Thyroid gland (tissue), 4 donors: ENCODE results near the gene RBM19. TPM values are rescaled to one million over a fixed set of nuclear protein-coding genes. Genes with fewer than 3 reads are reported as not detected.

ENCODE experiments used
- DNase-seq, 2 donors: peaks; one replicate each; pipeline ENCODE4 v3.0.0-alpha.2; 2019
- H3K27ac ChIP-seq, 3 donors: fragments of 200-600 bp; sonication (generic); 1 replicate in 2 of 3; 2 replicates in 1 of 3; pipeline ENCODE4 v1.5.1; 2016 to 2019; ENCODE audit warnings: mild to moderate bottlenecking in 1 of 3, moderate library complexity in 1 of 3
- H3K27me3 ChIP-seq: fragments of 200-600 bp; sonication (generic); one replicate; pipeline ENCODE4 v1.5.1; 2019
- H3K36me3 ChIP-seq, 2 donors: fragments of 200-600 bp; sonication (generic); one replicate each; pipeline ENCODE4 v1.5.1; 2016 to 2019
- H3K4me1 ChIP-seq, 2 donors: fragments of 200-600 bp; sonication (generic); one replicate each; pipeline ENCODE4 v1.5.1; 2017 to 2019
- H3K4me3 ChIP-seq, 3 donors: fragments of 200-600 bp; sonication (generic); replicated peaks in 1 of 3; 1 replicate in 2 of 3; 2 replicates in 1 of 3; pipeline ENCODE4 v1.5.1; 2016; ENCODE audit warnings: mild to moderate bottlenecking in 1 of 3
- H3K9me3 ChIP-seq: fragments of 200-600 bp; sonication (generic); one replicate; pipeline ENCODE4 v1.5.1; 2017
- POLR2A ChIP-seq, 2 donors: fragments of 450-650 bp; IDR thresholded peaks; one replicate each; pipeline ENCODE4 v1.6.1; 2017; ENCODE audit warnings: antibody characterized with exemption in 2 of 2, mild to moderate bottlenecking in 2 of 2, moderate library complexity in 1 of 2
- WGBS, 2 donors: methylation state at CpG; one replicate each; pipeline ENCODE4 v1.1.5; 2017; 5-methylcytosine and 5-hydroxymethylcytosine counted together
- intact Hi-C: fragments of 100-400 bp; cut with DNase I; formaldehyde crosslinking; loops from one replicate; pipeline ENCODE4 v1.15.1; 2023
- total RNA-seq, 4 donors: library from RNA; depleted of rRNA; stranded (reverse); fragments of >200 nt; gene quantifications; one replicate each; pipeline ENCODE4 v1.2.3, GENCODE V29; 2016
- TF ChIP-seq, protein P1 (sequence below), 6 experiments: fragments of 200-600 bp in 3 of 6; fragments of 450-650 bp in 3 of 6; sonication (generic) in 3 of 6; IDR thresholded peaks; one replicate each; pipeline ENCODE4 v1.5.1; 2016 to 2019; ENCODE audit warnings: antibody characterized with exemption in 6 of 6, mild to moderate bottlenecking in 2 of 6, inconsistent platforms in 1 of 6, moderate library complexity in 1 of 6

The RBM19 gene
- total RNA-seq, 4 donors from 2014 or later: 27.3 to 40.6 (median 36.1) TPM

DNA sequence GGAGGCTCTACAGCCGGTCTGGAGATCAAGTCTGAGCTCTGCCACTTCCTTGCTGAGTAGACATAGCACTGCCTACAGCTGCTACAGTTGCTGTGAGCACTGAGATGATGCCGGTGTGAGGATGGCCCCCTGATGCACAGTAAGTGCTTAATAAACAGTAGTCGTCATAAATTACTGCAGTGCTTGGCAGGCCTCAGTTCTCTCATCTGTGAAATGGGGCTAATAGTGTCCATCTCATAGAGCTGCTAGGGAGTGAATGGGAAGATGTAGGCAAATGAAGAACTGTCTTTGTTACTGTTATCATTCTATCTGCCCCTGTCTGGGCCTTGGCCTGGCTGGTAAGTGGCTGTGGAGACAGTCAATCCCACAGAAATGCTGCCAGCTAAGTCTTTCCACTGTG, 124.3 kb downstream of the RBM19 start:
- intact Hi-C loops: no loop called here
- Histone ChIP-seq H3K4me3 (no peak overlapping the region), H3K36me3 (no peaks in the 10 kb centered on the region), H3K9me3 (no peaks in the 10 kb centered on the region), H3K27ac (no peak overlapping the region), H3K4me1 (no peaks in the 10 kb centered on the region), H3K27me3 (no peaks in the 10 kb centered on the region)
- WGBS, 2 donors: 90 to 96% methylated on average over 3 of the region's 3 CpGs
- TF ChIP-seq, protein P1, sequence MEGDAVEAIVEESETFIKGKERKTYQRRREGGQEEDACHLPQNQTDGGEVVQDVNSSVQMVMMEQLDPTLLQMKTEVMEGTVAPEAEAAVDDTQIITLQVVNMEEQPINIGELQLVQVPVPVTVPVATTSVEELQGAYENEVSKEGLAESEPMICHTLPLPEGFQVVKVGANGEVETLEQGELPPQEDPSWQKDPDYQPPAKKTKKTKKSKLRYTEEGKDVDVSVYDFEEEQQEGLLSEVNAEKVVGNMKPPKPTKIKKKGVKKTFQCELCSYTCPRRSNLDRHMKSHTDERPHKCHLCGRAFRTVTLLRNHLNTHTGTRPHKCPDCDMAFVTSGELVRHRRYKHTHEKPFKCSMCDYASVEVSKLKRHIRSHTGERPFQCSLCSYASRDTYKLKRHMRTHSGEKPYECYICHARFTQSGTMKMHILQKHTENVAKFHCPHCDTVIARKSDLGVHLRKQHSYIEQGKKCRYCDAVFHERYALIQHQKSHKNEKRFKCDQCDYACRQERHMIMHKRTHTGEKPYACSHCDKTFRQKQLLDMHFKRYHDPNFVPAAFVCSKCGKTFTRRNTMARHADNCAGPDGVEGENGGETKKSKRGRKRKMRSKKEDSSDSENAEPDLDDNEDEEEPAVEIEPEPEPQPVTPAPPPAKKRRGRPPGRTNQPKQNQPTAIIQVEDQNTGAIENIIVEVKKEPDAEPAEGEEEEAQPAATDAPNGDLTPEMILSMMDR (IDR thresholded peaks at IDR 0.05): no peak
- TF ChIP-seq POLR2A (IDR thresholded peaks at IDR 0.05): no peak
- no peak for DNase-seq

DNA sequence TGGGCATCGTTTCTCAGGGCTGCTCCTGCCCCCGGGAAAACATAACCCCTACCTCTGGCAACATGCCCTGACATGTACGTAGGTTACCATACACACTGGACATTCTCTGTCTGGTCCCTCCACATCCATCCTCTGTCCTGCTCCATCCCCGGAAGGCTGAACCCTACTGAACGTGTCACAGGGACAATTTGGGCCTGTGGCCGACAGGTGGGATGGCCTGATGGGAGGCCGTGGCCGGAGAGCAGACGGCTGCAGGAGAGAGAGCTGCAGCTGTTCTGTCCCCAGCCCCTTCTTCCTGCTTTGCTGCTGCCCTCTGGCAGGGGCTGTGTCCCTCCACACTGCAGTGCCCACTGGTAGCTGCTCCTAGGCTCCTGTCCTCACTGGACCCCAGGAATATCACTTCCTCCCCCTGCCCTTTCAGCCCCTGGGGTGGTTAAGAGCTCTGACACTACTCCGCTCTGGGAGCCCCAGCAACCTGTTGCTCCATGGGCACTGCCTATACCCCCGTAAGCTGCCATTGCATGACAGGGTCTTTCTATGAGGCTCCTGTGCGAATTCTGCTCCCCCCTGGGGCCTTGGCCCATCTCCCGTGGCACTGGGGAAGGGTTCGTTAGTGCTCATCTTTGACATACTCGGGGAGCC, 125.6 kb downstream of the RBM19 start:
- no peak overlapping the region for H3K4me3 ChIP-seq
- 88 to 93% methylated on average over 11 to 15 of the region's 15 CpGs for WGBS, 2 donors
- no peaks in the 10 kb centered on the region for H3K27me3 ChIP-seq
- H3K36me3 ChIP-seq: no peaks in the 10 kb centered on the region
- no peaks in the 10 kb centered on the region for H3K9me3 ChIP-seq
- no peak overlapping the region for H3K27ac ChIP-seq
- no peak for TF ChIP-seq POLR2A (IDR thresholded peaks at IDR 0.05)
- TF ChIP-seq, protein P1 (IDR thresholded peaks at IDR 0.05): no peak
- DNase-seq: no peak
- intact Hi-C loops: no loop called here
- no peaks in the 10 kb centered on the region for H3K4me1 ChIP-seq

DNA sequence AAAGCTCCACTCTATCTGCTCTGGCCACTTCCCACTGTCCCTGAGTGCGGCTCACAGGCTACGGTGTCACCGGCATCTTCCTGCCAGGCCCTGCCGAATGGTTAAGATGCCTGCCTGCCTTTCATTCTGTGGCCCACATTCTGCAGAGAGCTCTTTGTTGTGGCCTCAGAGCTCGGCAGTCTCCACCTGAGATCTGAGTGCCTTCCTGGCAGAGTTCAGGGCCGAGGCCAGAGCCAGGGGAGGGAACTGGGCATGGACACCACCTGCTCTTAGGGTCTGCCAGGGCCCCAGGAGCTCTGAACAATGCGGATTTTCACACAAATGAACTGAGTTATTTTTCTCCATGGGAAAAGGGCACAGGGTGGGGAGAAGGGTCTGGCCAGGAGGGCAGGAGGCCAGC, 127.2 kb downstream of the RBM19 start:
- DNase-seq: no peak
- H3K27ac ChIP-seq: no peak overlapping the region
- TF ChIP-seq, protein P1 (IDR thresholded peaks at IDR 0.05): no peak
- no peak for TF ChIP-seq POLR2A (IDR thresholded peaks at IDR 0.05)
- no peaks in the 10 kb centered on the region for H3K36me3 ChIP-seq
- 92 to 97% methylated on average over 6 to 7 of the region's 7 CpGs for WGBS, 2 donors
- no peak overlapping the region for H3K4me3 ChIP-seq
- no peaks in the 10 kb centered on the region for H3K27me3 ChIP-seq
- intact Hi-C loops: no loop called here
- H3K4me1 ChIP-seq: no peaks in the 10 kb centered on the region
- H3K9me3 ChIP-seq: no peaks in the 10 kb centered on the region

DNA sequence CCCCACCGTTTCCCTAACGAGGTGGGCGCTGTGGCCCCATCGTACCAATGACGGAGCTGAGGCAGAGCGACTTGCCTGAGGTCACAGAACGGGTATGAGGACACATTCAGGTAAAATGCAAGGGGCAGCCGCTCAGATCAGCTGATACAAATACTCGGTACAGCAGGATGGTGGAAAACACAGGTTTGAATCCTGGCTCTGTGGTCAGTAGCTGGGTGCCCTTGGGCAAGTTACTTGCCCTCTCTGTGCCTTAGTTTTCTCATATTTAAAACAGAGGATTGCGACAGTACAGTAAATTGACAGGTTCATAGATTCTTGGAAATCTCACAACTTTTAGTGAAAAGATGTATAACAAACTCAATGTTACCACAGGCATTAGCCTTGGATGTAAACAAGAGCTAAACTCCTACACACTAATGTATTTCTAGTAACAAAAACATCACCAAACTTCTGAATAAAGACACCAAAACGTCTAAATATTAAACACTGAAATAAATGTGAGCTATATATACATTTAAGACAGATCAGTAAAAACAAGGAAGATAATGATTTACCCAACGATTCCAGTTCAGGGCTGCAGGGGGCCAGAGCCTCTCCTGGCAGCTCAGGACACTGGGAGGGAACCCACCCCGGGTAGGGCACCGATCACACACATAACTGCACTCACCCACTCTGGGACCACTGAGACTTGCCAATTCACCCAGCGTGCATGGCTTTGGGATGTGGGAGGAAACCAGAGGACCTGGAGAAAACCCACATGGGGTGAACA, 128.4 kb downstream of the RBM19 start:
- H3K36me3 ChIP-seq: no peaks in the 10 kb centered on the region
- H3K27me3 ChIP-seq: no peaks in the 10 kb centered on the region
- no peaks in the 10 kb centered on the region for H3K4me1 ChIP-seq
- intact Hi-C loops: no loop called here
- H3K4me3 ChIP-seq: no peak overlapping the region
- no peak for DNase-seq
- no peaks in the 10 kb centered on the region for H3K9me3 ChIP-seq
- no peak overlapping the region for H3K27ac ChIP-seq
- WGBS, 2 donors: 82% methylated on average over 15 of the region's 15 CpGs
- TF ChIP-seq POLR2A (IDR thresholded peaks at IDR 0.05): no peak
- TF ChIP-seq, protein P1 (IDR thresholded peaks at IDR 0.05): no peak

DNA sequence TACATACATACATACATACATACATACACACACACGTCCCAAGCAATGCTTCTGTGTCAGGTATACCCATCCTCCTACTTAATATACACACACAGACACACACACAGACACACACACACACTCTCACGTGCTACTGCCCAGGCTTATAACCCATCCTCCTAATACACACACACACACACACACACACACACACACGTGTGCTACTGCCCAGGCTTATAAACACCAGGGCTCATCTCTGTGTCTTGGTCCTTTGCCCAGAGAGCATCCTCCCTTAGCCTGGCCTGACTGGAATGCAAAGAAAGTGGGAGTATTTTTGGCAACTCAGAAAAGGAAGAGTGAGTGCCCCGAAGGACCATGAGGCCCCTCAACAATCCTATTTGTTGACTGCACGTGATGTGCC, 129.0 kb downstream of the RBM19 start:
- no peaks in the 10 kb centered on the region for H3K9me3 ChIP-seq
- 68 to 86% methylated on average over 3 to 5 of the region's 5 CpGs for WGBS, 2 donors
- DNase-seq: no peak
- no peak overlapping the region for H3K27ac ChIP-seq
- H3K36me3 ChIP-seq: no peaks in the 10 kb centered on the region
- H3K4me3 ChIP-seq: no peak overlapping the region
- TF ChIP-seq, protein P1 (IDR thresholded peaks at IDR 0.05): no peak
- TF ChIP-seq POLR2A (IDR thresholded peaks at IDR 0.05): no peak
- no peaks in the 10 kb centered on the region for H3K4me1 ChIP-seq
- intact Hi-C loops: no loop called here
- H3K27me3 ChIP-seq: no peaks in the 10 kb centered on the region
